ENCODE data around the gene WNT3A.

- TF ChIP-seq, protein P1, sequence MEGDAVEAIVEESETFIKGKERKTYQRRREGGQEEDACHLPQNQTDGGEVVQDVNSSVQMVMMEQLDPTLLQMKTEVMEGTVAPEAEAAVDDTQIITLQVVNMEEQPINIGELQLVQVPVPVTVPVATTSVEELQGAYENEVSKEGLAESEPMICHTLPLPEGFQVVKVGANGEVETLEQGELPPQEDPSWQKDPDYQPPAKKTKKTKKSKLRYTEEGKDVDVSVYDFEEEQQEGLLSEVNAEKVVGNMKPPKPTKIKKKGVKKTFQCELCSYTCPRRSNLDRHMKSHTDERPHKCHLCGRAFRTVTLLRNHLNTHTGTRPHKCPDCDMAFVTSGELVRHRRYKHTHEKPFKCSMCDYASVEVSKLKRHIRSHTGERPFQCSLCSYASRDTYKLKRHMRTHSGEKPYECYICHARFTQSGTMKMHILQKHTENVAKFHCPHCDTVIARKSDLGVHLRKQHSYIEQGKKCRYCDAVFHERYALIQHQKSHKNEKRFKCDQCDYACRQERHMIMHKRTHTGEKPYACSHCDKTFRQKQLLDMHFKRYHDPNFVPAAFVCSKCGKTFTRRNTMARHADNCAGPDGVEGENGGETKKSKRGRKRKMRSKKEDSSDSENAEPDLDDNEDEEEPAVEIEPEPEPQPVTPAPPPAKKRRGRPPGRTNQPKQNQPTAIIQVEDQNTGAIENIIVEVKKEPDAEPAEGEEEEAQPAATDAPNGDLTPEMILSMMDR (IDR thresholded peaks at IDR 0.05): no peak
- TF ChIP-seq POLR2A (IDR thresholded peaks at IDR 0.05): no peak
Measured at GRCh38 chr1:228109962-228110488, 103.2 kb downstream of the WNT3A start.
